DND-41 (cell line): ENCODE results near the gene KRTAP10-6.

ENCODE experiments used
- CTCF ChIP-seq: IDR thresholded peaks from 2 replicates; pipeline ENCODE4 v1.5.1; 2012; ENCODE audit warnings: borderline replicate concordance, low read length, moderate library complexity, mild to moderate bottlenecking; ENCODE audit not compliant: poor library complexity, severe bottlenecking; ENCODE audit errors: extremely low read depth
- EZH2 ChIP-seq: IDR thresholded peaks from 3 replicates; pipeline ENCODE4 v1.6.1; 2012; ENCODE audit warnings: borderline replicate concordance, low read depth, mild to moderate bottlenecking, moderate library complexity, low read length, inconsistent platforms; ENCODE audit not compliant: severe bottlenecking

GRCh38 chr21:44616591-44616926 lies 24.3 kb upstream of the KRTAP10-6 start:
- TF ChIP-seq CTCF = no peak
- no peak for TF ChIP-seq EZH2
